Glutamatergic neuron (in vitro differentiated cells): ENCODE measurements around the gene PSME1. TPM values are rescaled to one million over a fixed set of nuclear protein-coding genes. Genes with fewer than 3 reads are reported as not detected.
A peak's percentile ranks its signal among the peaks of the same experiment; 100 is the strongest.

Source experiments
- DNase-seq: peaks from one replicate; pipeline ENCODE4 v3.0.0; 2022
- H3K27ac Mint-ChIP-seq: one replicate; pipeline ENCODE4 v1.8.0; 2020; ENCODE audit warnings: mild to moderate bottlenecking, mixed read lengths, inconsistent platforms; ENCODE audit not compliant: unreplicated experiment
- H3K27me3 Mint-ChIP-seq: one replicate; pipeline ENCODE4 v1.8.0; 2020; ENCODE audit warnings: mild to moderate bottlenecking, moderate library complexity, mixed read lengths, inconsistent platforms; ENCODE audit not compliant: unreplicated experiment
- H3K36me3 Mint-ChIP-seq: one replicate; pipeline ENCODE4 v1.8.0; 2020; ENCODE audit warnings: mild to moderate bottlenecking, mixed read lengths, inconsistent platforms; ENCODE audit not compliant: unreplicated experiment
- H3K4me1 Mint-ChIP-seq: one replicate; pipeline ENCODE4 v1.8.0; 2020; ENCODE audit warnings: mild to moderate bottlenecking, low read depth, mixed read lengths, inconsistent platforms; ENCODE audit not compliant: unreplicated experiment
- H3K4me3 Mint-ChIP-seq: one replicate; pipeline ENCODE4 v1.8.0; 2020; ENCODE audit warnings: mild to moderate bottlenecking, mixed read lengths, inconsistent platforms; ENCODE audit not compliant: unreplicated experiment
- H3K9me3 Mint-ChIP-seq: one replicate; pipeline ENCODE4 v1.8.0; 2020; ENCODE audit warnings: mild to moderate bottlenecking, moderate library complexity, mixed read lengths, inconsistent platforms; ENCODE audit not compliant: unreplicated experiment
- CTCF ChIP-seq: fragments of 200-600 bp; sonication (generic); IDR thresholded peaks from one replicate; pipeline ENCODE4 v1.5.0; 2021; ENCODE audit not compliant: partially characterized antibody, unreplicated experiment
- total RNA-seq: library from RNA; stranded (reverse); fragmentation: NEBNext Ultra II Directional; extraction: Animal tissue kit (Norgen Biotek cat#: 25700); gene quantifications from one replicate; pipeline ENCODE4 v1.2.1, GENCODE V29; 2021; ENCODE audit not compliant: unreplicated experiment

The PSME1 gene
- total RNA-seq, 1 donor from 2014 or later = 35.7 TPM

GRCh38 chr14:24113801-24114531 lies 22.0 kb upstream of the PSME1 start:
- Mint-ChIP-seq H3K4me1 (peaks cover 10% of the 10 kb centered on the region), H3K9me3 (peaks cover 11% of the 10 kb centered on the region), H3K4me3 (peak overlapping the region; percentile 97), H3K36me3 (peaks cover 5% of the 10 kb centered on the region), H3K27ac (peak overlapping the region; percentile 98), H3K27me3 (peaks cover 6% of the 10 kb centered on the region)
- no peak for TF ChIP-seq CTCF
- DNase-seq = peak; percentile 85

- peak; percentile 99 for DNase-seq
- H3K27ac Mint-ChIP-seq = peak within 1 kb of the TSS; percentile 98
- H3K36me3 Mint-ChIP-seq = peaks cover 5% of the 10 kb centered on the region
- peaks cover 10% of the 10 kb centered on the region for H3K4me1 Mint-ChIP-seq
- peaks cover 6% of the 10 kb centered on the region for H3K27me3 Mint-ChIP-seq
- peaks cover 11% of the 10 kb centered on the region for H3K9me3 Mint-ChIP-seq
- peak within 1 kb of the TSS; percentile 97 for H3K4me3 Mint-ChIP-seq
- TF ChIP-seq CTCF = no peak
Measured at GRCh38 chr14:24114532-24115421, 21.2 kb upstream of the PSME1 start, which contains the start of the genes DCAF11 and NRL. DCAF11 (plus strand) TSS chr14:24114777; CDS start chr14:24115595, 818 bp downstream. NRL (minus strand) TSS chr14:24114949; CDS start chr14:24082848, 32,101 bp downstream.

- peaks cover 6% of the 10 kb centered on the region for H3K27me3 Mint-ChIP-seq
- peaks cover 10% of the 10 kb centered on the region for H3K4me1 Mint-ChIP-seq
- H3K9me3 Mint-ChIP-seq = peaks cover 11% of the 10 kb centered on the region
- peaks cover 5% of the 10 kb centered on the region for H3K36me3 Mint-ChIP-seq
- peak overlapping the region; percentile 97 for H3K4me3 Mint-ChIP-seq
- H3K27ac Mint-ChIP-seq = peak overlapping the region; percentile 98
- DNase-seq = no peak
- no peak for TF ChIP-seq CTCF
Measured at GRCh38 chr14:24115422-24116127, 20.4 kb upstream of the PSME1 start.

- Mint-ChIP-seq H3K9me3 (peaks cover 11% of the 10 kb centered on the region), H3K27me3 (peaks cover 6% of the 10 kb centered on the region), H3K4me1 (peaks cover 10% of the 10 kb centered on the region), H3K4me3 (peak overlapping the region; percentile 97), H3K36me3 (peaks cover 5% of the 10 kb centered on the region), H3K27ac (peak overlapping the region; percentile 12)
- no peak for TF ChIP-seq CTCF
- DNase-seq = no peak
Measured at GRCh38 chr14:24116128-24116814, 19.7 kb upstream of the PSME1 start.
